GM12891 (cell line): Measurements from ENCODE around the gene CLCN2.

ENCODE experiments used
- PAX5 ChIP-seq: IDR thresholded peaks from 2 replicates; pipeline ENCODE4 v1.6.1; 2011; ENCODE audit warnings: low read length, moderate library complexity, mild to moderate bottlenecking; ENCODE audit not compliant: insufficient read depth, severe bottlenecking
- POLR2A ChIP-seq: IDR thresholded peaks from 2 replicates; pipeline ENCODE4 v1.6.1; 2011; ENCODE audit warnings: low read depth, low read length, control low read depth
- POLR2AphosphoS5 ChIP-seq: IDR thresholded peaks from 2 replicates; pipeline ENCODE4 v1.6.1; 2011; ENCODE audit warnings: low read depth, low read length, control low read depth
- POU2F2 ChIP-seq: IDR thresholded peaks from 2 replicates; pipeline ENCODE4 v1.6.1; 2011; ENCODE audit warnings: low read depth, mild to moderate bottlenecking, control low read depth, low read length, moderate library complexity
- TAF1 ChIP-seq: IDR thresholded peaks from 2 replicates; pipeline ENCODE4 v1.6.1; 2011; ENCODE audit warnings: low read depth, low read length, control low read depth

- TF ChIP-seq POLR2AphosphoS5, result no peak
- TF ChIP-seq POU2F2, result no peak
- no peak for TF ChIP-seq POLR2A
- TF ChIP-seq PAX5, result no peak
- no peak for TF ChIP-seq TAF1
These were observed 24.6 kb downstream of the CLCN2 start for GRCh38 chr3:184336547-184337398.
